Measurements from ENCODE around the gene FAM162A. TPM values are rescaled to one million over a fixed set of nuclear protein-coding genes. Genes with fewer than 3 reads are reported as not detected.

Gene FAM162A
- total RNA-seq, 1 experiment from 2014 or later: 83.9 TPM

GRCh38 chr3:122456074-122456473, 72.1 kb downstream of the FAM162A start:
- no peaks in the 10 kb centered on the region for H3K9me3 Mint-ChIP-seq
- no peak overlapping the region for H3K4me3 Mint-ChIP-seq
- no peaks in the 10 kb centered on the region for H3K27me3 Mint-ChIP-seq (ENCODE audit: low read depth)
- POLR2A ChIA-PET: no interaction called here
- H3K27ac Mint-ChIP-seq: no peak overlapping the region
- H3K4me1 Mint-ChIP-seq: no peaks in the 10 kb centered on the region
- peaks cover 38% of the 10 kb centered on the region for H3K36me3 Mint-ChIP-seq
- CTCF ChIA-PET: no interaction called here
- no peak for DNase-seq (ENCODE audit: low spot score)
- ATAC-seq: no peak
- TF ChIP-seq SMAD4 (CRISPR knock-in tag; IDR thresholded peaks at IDR 0.05) (no peak), STAT6 (CRISPR knock-in tag; conservative IDR thresholded peaks at IDR 0.05; ENCODE audit: low read depth) (no peak), SMAD3 (CRISPR knock-in tag; IDR thresholded peaks at IDR 0.05; ENCODE audit: borderline replicate concordance) (no peak), ZMAT4 (CRISPR knock-in tag; IDR thresholded peaks at IDR 0.05) (no peak), ZNF219 (CRISPR knock-in tag; IDR thresholded peaks at IDR 0.05; ENCODE audit: borderline replicate concordance) (no peak), ATF3 (CRISPR knock-in tag; conservative IDR thresholded peaks at IDR 0.05) (no peak), ZNF281 (CRISPR knock-in tag; IDR thresholded peaks at IDR 0.05) (no peak), CDX4 (CRISPR knock-in tag; IDR thresholded peaks at IDR 0.05; ENCODE audit: borderline replicate concordance) (no peak), ZNF138 (CRISPR knock-in tag; conservative IDR thresholded peaks at IDR 0.05) (no peak), CREM (CRISPR knock-in tag; IDR thresholded peaks at IDR 0.05) (no peak), ZNF425 (CRISPR knock-in tag; conservative IDR thresholded peaks at IDR 0.05) (no peak), USF2 (CRISPR knock-in tag; IDR thresholded peaks at IDR 0.05) (no peak), KAT7 (CRISPR knock-in tag; IDR thresholded peaks at IDR 0.05; ENCODE audit: borderline replicate concordance) (no peak), E2F1 (CRISPR knock-in tag; IDR thresholded peaks at IDR 0.05) (no peak), ARID4B (CRISPR knock-in tag; IDR thresholded peaks at IDR 0.05; ENCODE audit: borderline replicate concordance) (no peak), CTCF (IDR thresholded peaks at IDR 0.05) (no peak), ZNF671 (CRISPR knock-in tag; IDR thresholded peaks at IDR 0.05) (no peak), ELF4 (CRISPR knock-in tag; IDR thresholded peaks at IDR 0.05; ENCODE audit: low read depth) (no peak), NR2C2 (CRISPR knock-in tag; IDR thresholded peaks at IDR 0.05) (no peak), FOXJ3 (CRISPR knock-in tag; IDR thresholded peaks at IDR 0.05; ENCODE audit: borderline replicate concordance) (no peak)

Measured in WTC11 (cell line).